ENCODE data around the gene CEACAM19. TPM values are rescaled to one million over a fixed set of nuclear protein-coding genes. Genes with fewer than 3 reads are reported as not detected.

Gene CEACAM19
- total and polyA plus RNA-seq, 2 donors (not counting 3 experiments of a cell fraction or from before 2014, with no cell fraction given), result 9.9 to 14.5 TPM

GRCh38 chr19:44717603-44718002, 46.3 kb downstream of the CEACAM19 start:
- H3K9me1 ChIP-seq (replicated peaks; ENCODE audit: control insufficient read depth, extremely low read depth, insufficient read depth, low read length), result no peaks in the 10 kb centered on the region
- peak; percentile 35 for FAIRE-seq
- ChIA-PET POLR2A (interaction anchor here (0.6 to 0.7 kb wide), 2 partner anchors 92 to 120 kb away, joined by 3 read pairs; no protein-coding TSS in a partner anchor), CTCF (interaction anchor here (0.7 to 15.8 kb wide), 9 partner anchors 24 to 169 kb away, joined by 3 to 688 read pairs (median 5); partner anchors contain the start of genes CBLC and NECTIN2)
- DNase-seq (ENCODE audit: low read depth, low spot score), result no peak
- peaks cover 2% of the 10 kb centered on the region for H3K9me3 ChIP-seq (replicated peaks; ENCODE audit: control insufficient read depth, insufficient read depth, low read length)
- H4K20me1 ChIP-seq (replicated peaks; ENCODE audit: control insufficient read depth, extremely low read depth, insufficient read depth, low read length), result no peaks in the 10 kb centered on the region
- H3K79me2 ChIP-seq (ENCODE audit: control insufficient read depth, insufficient read depth, low read length), result peaks cover 16% of the 10 kb centered on the region
- peak overlapping the region; percentile 100 for H3K27ac ChIP-seq (ENCODE audit: insufficient read depth, low read depth, low read length)
- TF ChIP-seq POLR2AphosphoS5 (IDR thresholded peaks at IDR 0.05; ENCODE audit: insufficient read depth, low read depth, low read length) (no peak), FOS (IDR thresholded peaks at IDR 0.05; ENCODE audit: borderline replicate concordance, insufficient read depth, low read length) (no peak), POLR2A (IDR thresholded peaks at IDR 0.05; ENCODE audit: low read depth, low read length) (no peak), MAX (IDR thresholded peaks at IDR 0.05; ENCODE audit: insufficient read depth, insufficient read length) (no peak), EZH2 (IDR thresholded peaks at IDR 0.05; ENCODE audit: borderline replicate concordance, low read depth, low read length, severe bottlenecking) (no peak), MYC (IDR thresholded peaks at IDR 0.05; ENCODE audit: low read depth, low read length) (no peak), GATA2 (IDR thresholded peaks at IDR 0.05; ENCODE audit: insufficient read depth, insufficient read length, low read depth, low read length) (no peak), JUN (IDR thresholded peaks at IDR 0.05; ENCODE audit: borderline replicate concordance, insufficient read depth, insufficient read length, low read depth) (no peak), CTCF (IDR thresholded peaks at IDR 0.05; ENCODE audit: extremely low read depth in 1 of 2, insufficient read depth in 1 of 2, low read depth in 1 of 2, low read length in 2 of 2) (no peak)
- H2AFZ ChIP-seq (ENCODE audit: low read depth, low read length), result no peak overlapping the region
- H3K4me1 ChIP-seq (ENCODE audit: control insufficient read depth, extremely low read depth, insufficient read depth, low read length), result peaks cover 31% of the 10 kb centered on the region
- no TSS peak for BruUV-seq (replicated peaks)
- no peaks in the 10 kb centered on the region for H3K27me3 ChIP-seq (ENCODE audit: control insufficient read depth in 2 of 2, insufficient read depth in 2 of 2, low read length in 2 of 2)
- peak overlapping the region; percentile 59 for H3K4me2 ChIP-seq (ENCODE audit: insufficient read depth, low read length)
- peaks cover 0 to 4% of the 10 kb centered on the region in 2 experiments for H3K36me3 ChIP-seq (ENCODE audit: control insufficient read depth in 2 of 2, extremely low read depth in 1 of 2, insufficient read depth in 2 of 2, low read length in 2 of 2)
- intact Hi-C loops (cut with micrococcal nuclease), result loop anchor here (1.0 to 2.0 kb wide), 3 partner anchors 25 to 173 kb away; partner anchors contain the start of gene TOMM40
- dilution Hi-C loops (cut with MboI; ENCODE audit: extremely low pct_ligation_motif_present, low sequenced_read_pairs), result no loop called here
- peak overlapping the region; percentile 98 for H3K9ac ChIP-seq (replicated peaks; ENCODE audit: extremely low read depth, insufficient read depth, low read length)
- H3K4me3 ChIP-seq (replicated peaks in 1 of 3; ENCODE audit: insufficient read depth in 1 of 3, low read depth in 1 of 3, low read length in 3 of 3), result no peak overlapping the region
